Measurements from ENCODE around the gene ZNF33B. TPM values are rescaled to one million over a fixed set of nuclear protein-coding genes. Genes with fewer than 3 reads are reported as not detected.

ZNF33B gene
- total and polyA plus RNA-seq, 9 of the 15 experiments (the other 6 are each of a cell fraction or from before 2014, with no cell fraction given), result 6.9 to 23.9 (median 15.4) TPM

DNA sequence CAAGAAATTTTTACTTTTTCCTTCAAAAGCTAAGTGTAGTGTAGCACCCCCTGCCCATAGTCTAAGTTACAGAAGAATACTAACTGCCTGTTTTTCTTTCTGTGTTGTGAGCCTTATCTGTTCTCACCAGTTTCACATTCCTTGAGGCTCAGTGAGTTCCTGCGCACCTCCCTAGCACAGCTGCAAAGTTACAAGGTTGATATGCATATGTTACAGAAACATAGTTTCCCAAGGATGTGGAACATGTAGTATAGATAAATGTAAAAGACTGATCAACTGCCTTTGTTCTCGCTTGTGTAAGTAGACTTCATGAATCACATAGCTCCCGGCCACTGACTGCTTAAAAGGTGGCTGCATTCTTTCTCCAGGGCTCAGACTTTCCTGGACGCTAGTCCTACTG, 6.7 kb upstream of the ZNF33B start (continued):
- TF ChIP-seq, protein P1, sequence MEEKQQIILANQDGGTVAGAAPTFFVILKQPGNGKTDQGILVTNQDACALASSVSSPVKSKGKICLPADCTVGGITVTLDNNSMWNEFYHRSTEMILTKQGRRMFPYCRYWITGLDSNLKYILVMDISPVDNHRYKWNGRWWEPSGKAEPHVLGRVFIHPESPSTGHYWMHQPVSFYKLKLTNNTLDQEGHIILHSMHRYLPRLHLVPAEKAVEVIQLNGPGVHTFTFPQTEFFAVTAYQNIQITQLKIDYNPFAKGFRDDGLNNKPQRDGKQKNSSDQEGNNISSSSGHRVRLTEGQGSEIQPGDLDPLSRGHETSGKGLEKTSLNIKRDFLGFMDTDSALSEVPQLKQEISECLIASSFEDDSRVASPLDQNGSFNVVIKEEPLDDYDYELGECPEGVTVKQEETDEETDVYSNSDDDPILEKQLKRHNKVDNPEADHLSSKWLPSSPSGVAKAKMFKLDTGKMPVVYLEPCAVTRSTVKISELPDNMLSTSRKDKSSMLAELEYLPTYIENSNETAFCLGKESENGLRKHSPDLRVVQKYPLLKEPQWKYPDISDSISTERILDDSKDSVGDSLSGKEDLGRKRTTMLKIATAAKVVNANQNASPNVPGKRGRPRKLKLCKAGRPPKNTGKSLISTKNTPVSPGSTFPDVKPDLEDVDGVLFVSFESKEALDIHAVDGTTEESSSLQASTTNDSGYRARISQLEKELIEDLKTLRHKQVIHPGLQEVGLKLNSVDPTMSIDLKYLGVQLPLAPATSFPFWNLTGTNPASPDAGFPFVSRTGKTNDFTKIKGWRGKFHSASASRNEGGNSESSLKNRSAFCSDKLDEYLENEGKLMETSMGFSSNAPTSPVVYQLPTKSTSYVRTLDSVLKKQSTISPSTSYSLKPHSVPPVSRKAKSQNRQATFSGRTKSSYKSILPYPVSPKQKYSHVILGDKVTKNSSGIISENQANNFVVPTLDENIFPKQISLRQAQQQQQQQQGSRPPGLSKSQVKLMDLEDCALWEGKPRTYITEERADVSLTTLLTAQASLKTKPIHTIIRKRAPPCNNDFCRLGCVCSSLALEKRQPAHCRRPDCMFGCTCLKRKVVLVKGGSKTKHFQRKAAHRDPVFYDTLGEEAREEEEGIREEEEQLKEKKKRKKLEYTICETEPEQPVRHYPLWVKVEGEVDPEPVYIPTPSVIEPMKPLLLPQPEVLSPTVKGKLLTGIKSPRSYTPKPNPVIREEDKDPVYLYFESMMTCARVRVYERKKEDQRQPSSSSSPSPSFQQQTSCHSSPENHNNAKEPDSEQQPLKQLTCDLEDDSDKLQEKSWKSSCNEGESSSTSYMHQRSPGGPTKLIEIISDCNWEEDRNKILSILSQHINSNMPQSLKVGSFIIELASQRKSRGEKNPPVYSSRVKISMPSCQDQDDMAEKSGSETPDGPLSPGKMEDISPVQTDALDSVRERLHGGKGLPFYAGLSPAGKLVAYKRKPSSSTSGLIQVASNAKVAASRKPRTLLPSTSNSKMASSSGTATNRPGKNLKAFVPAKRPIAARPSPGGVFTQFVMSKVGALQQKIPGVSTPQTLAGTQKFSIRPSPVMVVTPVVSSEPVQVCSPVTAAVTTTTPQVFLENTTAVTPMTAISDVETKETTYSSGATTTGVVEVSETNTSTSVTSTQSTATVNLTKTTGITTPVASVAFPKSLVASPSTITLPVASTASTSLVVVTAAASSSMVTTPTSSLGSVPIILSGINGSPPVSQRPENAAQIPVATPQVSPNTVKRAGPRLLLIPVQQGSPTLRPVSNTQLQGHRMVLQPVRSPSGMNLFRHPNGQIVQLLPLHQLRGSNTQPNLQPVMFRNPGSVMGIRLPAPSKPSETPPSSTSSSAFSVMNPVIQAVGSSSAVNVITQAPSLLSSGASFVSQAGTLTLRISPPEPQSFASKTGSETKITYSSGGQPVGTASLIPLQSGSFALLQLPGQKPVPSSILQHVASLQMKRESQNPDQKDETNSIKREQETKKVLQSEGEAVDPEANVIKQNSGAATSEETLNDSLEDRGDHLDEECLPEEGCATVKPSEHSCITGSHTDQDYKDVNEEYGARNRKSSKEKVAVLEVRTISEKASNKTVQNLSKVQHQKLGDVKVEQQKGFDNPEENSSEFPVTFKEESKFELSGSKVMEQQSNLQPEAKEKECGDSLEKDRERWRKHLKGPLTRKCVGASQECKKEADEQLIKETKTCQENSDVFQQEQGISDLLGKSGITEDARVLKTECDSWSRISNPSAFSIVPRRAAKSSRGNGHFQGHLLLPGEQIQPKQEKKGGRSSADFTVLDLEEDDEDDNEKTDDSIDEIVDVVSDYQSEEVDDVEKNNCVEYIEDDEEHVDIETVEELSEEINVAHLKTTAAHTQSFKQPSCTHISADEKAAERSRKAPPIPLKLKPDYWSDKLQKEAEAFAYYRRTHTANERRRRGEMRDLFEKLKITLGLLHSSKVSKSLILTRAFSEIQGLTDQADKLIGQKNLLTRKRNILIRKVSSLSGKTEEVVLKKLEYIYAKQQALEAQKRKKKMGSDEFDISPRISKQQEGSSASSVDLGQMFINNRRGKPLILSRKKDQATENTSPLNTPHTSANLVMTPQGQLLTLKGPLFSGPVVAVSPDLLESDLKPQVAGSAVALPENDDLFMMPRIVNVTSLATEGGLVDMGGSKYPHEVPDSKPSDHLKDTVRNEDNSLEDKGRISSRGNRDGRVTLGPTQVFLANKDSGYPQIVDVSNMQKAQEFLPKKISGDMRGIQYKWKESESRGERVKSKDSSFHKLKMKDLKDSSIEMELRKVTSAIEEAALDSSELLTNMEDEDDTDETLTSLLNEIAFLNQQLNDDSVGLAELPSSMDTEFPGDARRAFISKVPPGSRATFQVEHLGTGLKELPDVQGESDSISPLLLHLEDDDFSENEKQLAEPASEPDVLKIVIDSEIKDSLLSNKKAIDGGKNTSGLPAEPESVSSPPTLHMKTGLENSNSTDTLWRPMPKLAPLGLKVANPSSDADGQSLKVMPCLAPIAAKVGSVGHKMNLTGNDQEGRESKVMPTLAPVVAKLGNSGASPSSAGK (IDR thresholded peaks at IDR 0.05), result no peak
- TF ChIP-seq HDAC2 (IDR thresholded peaks at IDR 0.05), result no peak
- no peak for TF ChIP-seq NFATC3 (IDR thresholded peaks at IDR 0.05)
- TF ChIP-seq BCOR (IDR thresholded peaks at IDR 0.05), result 0 out of 2 replicates have a peak, but pooled peaks have one; percentile 29
- TF ChIP-seq, protein P2, sequence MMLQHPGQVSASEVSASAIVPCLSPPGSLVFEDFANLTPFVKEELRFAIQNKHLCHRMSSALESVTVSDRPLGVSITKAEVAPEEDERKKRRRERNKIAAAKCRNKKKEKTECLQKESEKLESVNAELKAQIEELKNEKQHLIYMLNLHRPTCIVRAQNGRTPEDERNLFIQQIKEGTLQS (IDR thresholded peaks at IDR 0.05), result no peak
- TF ChIP-seq, protein P2 (CRISPR knock-in tag; conservative IDR thresholded peaks at IDR 0.05), result no peak
- TF ChIP-seq ATF1 (CRISPR knock-in tag; IDR thresholded peaks at IDR 0.05), result no peak
- TF ChIP-seq ATF1 (tag; IDR thresholded peaks at IDR 0.05), result peak; percentile 22
- no peak for TF ChIP-seq PHB (CRISPR knock-in tag; IDR thresholded peaks at IDR 0.05)
- TF ChIP-seq, protein P3, sequence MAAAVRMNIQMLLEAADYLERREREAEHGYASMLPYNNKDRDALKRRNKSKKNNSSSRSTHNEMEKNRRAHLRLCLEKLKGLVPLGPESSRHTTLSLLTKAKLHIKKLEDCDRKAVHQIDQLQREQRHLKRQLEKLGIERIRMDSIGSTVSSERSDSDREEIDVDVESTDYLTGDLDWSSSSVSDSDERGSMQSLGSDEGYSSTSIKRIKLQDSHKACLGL (CRISPR knock-in tag; IDR thresholded peaks at IDR 0.05; ENCODE audit: borderline replicate concordance, poor library complexity, severe bottlenecking), result no peak
